ENCODE measurements around the gene SC5D.

SC5D gene

DNA sequence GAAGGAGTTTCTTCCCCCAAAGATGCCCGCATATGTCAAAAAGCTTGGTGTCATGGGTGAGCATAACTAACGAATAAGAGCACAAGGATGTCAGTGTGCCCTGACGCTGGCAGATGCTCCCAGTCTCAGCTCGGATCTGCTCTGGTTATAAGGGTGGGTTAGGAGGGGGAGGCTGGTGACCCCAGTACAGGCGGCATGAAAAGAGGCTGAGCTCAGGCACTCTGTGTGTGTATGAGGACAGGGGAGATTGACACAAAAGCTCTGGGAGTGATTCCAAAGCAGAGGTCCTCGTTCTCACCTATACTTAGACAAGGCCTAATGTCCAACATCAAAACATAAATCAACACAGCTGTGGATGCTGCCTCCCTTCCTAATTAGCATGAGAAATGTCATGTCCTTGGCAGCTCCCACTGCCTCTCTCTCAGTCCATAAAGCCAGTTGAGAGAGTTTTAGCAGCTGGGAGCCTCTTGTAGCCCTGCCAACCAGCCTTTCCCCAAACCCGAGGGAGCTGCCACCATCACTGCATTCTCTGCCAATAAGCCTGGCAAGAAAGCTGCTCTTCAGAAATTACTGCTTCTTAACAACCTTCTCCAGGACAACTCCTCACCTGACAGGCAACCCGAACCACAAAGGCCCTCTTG is 59.8 kb downstream of the SC5D start:
- no peak for DNase-seq (ENCODE audit: low read depth, low spot score)

DNA sequence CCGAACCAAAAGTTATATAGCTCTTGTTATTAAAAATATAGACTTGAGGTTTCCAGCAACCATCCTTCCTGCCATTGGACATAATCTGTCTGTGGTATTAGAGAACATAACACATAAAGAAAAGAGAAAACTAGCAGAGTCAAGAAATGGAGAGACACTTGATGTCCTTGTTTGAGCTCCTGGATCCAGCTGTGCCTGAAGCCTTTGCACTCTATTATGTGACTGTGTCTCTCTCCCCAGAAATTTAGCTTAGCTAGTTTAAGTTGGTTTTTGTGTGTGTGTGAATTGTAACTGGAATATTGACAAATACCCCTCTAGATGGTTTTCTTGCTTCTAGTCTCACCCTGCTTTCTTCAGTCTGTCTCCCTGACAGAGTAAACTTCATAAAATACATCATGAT is 61.6 kb downstream of the SC5D start:
- no peak for DNase-seq (ENCODE audit: low read depth, low spot score)

DNA sequence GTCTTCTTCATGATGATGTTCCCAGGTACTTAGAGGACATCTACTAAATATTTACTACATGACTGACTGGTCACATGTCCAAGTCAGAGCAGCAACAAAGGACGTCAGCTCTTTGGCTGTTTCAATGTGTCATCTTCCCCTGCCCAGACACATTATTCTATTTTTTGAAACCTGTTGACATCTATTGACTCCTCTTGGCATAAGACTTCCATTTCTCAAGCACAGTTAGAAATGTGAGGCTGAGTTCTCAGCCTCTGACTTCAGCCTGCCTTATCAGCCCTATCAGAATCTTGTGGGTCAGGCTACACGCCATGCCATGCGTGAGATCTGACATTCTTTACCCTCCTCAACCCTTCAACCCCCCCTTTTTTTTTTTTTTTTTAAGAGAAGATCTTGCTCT is 63.8 kb downstream of the SC5D start:
- DNase-seq (ENCODE audit: low read depth, low spot score) = no peak

All from ELF-1 (cell line).